ENCODE data around the gene ESRRA.
A peak's percentile ranks its signal among the peaks of the same experiment; 100 is the strongest.

ESRRA gene

GRCh38 chr11:64292460-64293254 is 12.7 kb upstream of the ESRRA start:
- Histone ChIP-seq H3K36me3 (ENCODE audit: control insufficient read depth, insufficient read depth, low read length) (no peaks in the 10 kb centered on the region), H3K4me3 (ENCODE audit: insufficient read depth, low read depth, low read length, poor library complexity, severe bottlenecking) (peak overlapping the region; percentile 42), H3K4me1 (ENCODE audit: control insufficient read depth, insufficient read depth, low read length, poor library complexity, severe bottlenecking) (peaks cover 11% of the 10 kb centered on the region), H3K27ac (ENCODE audit: insufficient read depth, low read length, poor library complexity, severe bottlenecking) (no peak overlapping the region), H3K27me3 (replicated peaks; ENCODE audit: control insufficient read depth, insufficient read depth, low read length, poor library complexity, severe bottlenecking) (peaks cover 51% of the 10 kb centered on the region), H3K9me3 (ENCODE audit: control insufficient read depth, low read length) (no peaks in the 10 kb centered on the region)
- DNase-seq: no peak

GRCh38 chr11:64294774-64295173 is 10.6 kb upstream of the ESRRA start:
- Histone ChIP-seq H3K27me3 (replicated peaks; ENCODE audit: control insufficient read depth, insufficient read depth, low read length, poor library complexity, severe bottlenecking) (peaks cover 72% of the 10 kb centered on the region), H3K36me3 (ENCODE audit: control insufficient read depth, insufficient read depth, low read length) (no peaks in the 10 kb centered on the region), H3K9me3 (ENCODE audit: control insufficient read depth, low read length) (no peaks in the 10 kb centered on the region), H3K4me1 (ENCODE audit: control insufficient read depth, insufficient read depth, low read length, poor library complexity, severe bottlenecking) (peaks cover 26% of the 10 kb centered on the region), H3K27ac (ENCODE audit: insufficient read depth, low read length, poor library complexity, severe bottlenecking) (no peak overlapping the region), H3K4me3 (ENCODE audit: insufficient read depth, low read depth, low read length, poor library complexity, severe bottlenecking) (no peak overlapping the region)
- no peak for DNase-seq

GRCh38 chr11:64295760-64296159 is 9.6 kb upstream of the ESRRA start:
- DNase-seq: no peak
- Histone ChIP-seq H3K27me3 (replicated peaks; ENCODE audit: control insufficient read depth, insufficient read depth, low read length, poor library complexity, severe bottlenecking) (peaks cover 78% of the 10 kb centered on the region), H3K36me3 (ENCODE audit: control insufficient read depth, insufficient read depth, low read length) (no peaks in the 10 kb centered on the region), H3K9me3 (ENCODE audit: control insufficient read depth, low read length) (no peaks in the 10 kb centered on the region), H3K27ac (ENCODE audit: insufficient read depth, low read length, poor library complexity, severe bottlenecking) (no peak overlapping the region), H3K4me3 (ENCODE audit: insufficient read depth, low read depth, low read length, poor library complexity, severe bottlenecking) (no peak overlapping the region), H3K4me1 (ENCODE audit: control insufficient read depth, insufficient read depth, low read length, poor library complexity, severe bottlenecking) (peaks cover 35% of the 10 kb centered on the region)

GRCh38 chr11:64296236-64296635 is 9.1 kb upstream of the ESRRA start:
- no peaks in the 10 kb centered on the region for H3K36me3 ChIP-seq (ENCODE audit: control insufficient read depth, insufficient read depth, low read length)
- no peaks in the 10 kb centered on the region for H3K9me3 ChIP-seq (ENCODE audit: control insufficient read depth, low read length)
- no peak for DNase-seq
- H3K4me1 ChIP-seq (ENCODE audit: control insufficient read depth, insufficient read depth, low read length, poor library complexity, severe bottlenecking): peaks cover 35% of the 10 kb centered on the region
- H3K27me3 ChIP-seq (replicated peaks; ENCODE audit: control insufficient read depth, insufficient read depth, low read length, poor library complexity, severe bottlenecking): peaks cover 78% of the 10 kb centered on the region
- no peak overlapping the region for H3K27ac ChIP-seq (ENCODE audit: insufficient read depth, low read length, poor library complexity, severe bottlenecking)
- H3K4me3 ChIP-seq (ENCODE audit: insufficient read depth, low read depth, low read length, poor library complexity, severe bottlenecking): no peak overlapping the region

- peaks cover 77% of the 10 kb centered on the region for H3K27me3 ChIP-seq (replicated peaks; ENCODE audit: control insufficient read depth, insufficient read depth, low read length, poor library complexity, severe bottlenecking)
- no peaks in the 10 kb centered on the region for H3K9me3 ChIP-seq (ENCODE audit: control insufficient read depth, low read length)
- no peak overlapping the region for H3K27ac ChIP-seq (ENCODE audit: insufficient read depth, low read length, poor library complexity, severe bottlenecking)
- H3K36me3 ChIP-seq (ENCODE audit: control insufficient read depth, insufficient read depth, low read length): no peaks in the 10 kb centered on the region
- no peak for DNase-seq
- peaks cover 38% of the 10 kb centered on the region for H3K4me1 ChIP-seq (ENCODE audit: control insufficient read depth, insufficient read depth, low read length, poor library complexity, severe bottlenecking)
- H3K4me3 ChIP-seq (ENCODE audit: insufficient read depth, low read depth, low read length, poor library complexity, severe bottlenecking): no peak overlapping the region
These were observed 8.3 kb upstream of the ESRRA start for GRCh38 chr11:64296830-64297698.

GRCh38 chr11:64297699-64298358 is 7.5 kb upstream of the ESRRA start:
- H3K4me3 ChIP-seq (ENCODE audit: insufficient read depth, low read depth, low read length, poor library complexity, severe bottlenecking): no peak overlapping the region
- peaks cover 69% of the 10 kb centered on the region for H3K27me3 ChIP-seq (replicated peaks; ENCODE audit: control insufficient read depth, insufficient read depth, low read length, poor library complexity, severe bottlenecking)
- DNase-seq: no peak
- no peaks in the 10 kb centered on the region for H3K9me3 ChIP-seq (ENCODE audit: control insufficient read depth, low read length)
- H3K36me3 ChIP-seq (ENCODE audit: control insufficient read depth, insufficient read depth, low read length): no peaks in the 10 kb centered on the region
- peaks cover 32% of the 10 kb centered on the region for H3K4me1 ChIP-seq (ENCODE audit: control insufficient read depth, insufficient read depth, low read length, poor library complexity, severe bottlenecking)
- no peak overlapping the region for H3K27ac ChIP-seq (ENCODE audit: insufficient read depth, low read length, poor library complexity, severe bottlenecking)

- DNase-seq: no peak
- Histone ChIP-seq H3K36me3 (ENCODE audit: control insufficient read depth, insufficient read depth, low read length) (no peaks in the 10 kb centered on the region), H3K9me3 (ENCODE audit: control insufficient read depth, low read length) (no peaks in the 10 kb centered on the region), H3K27ac (ENCODE audit: insufficient read depth, low read length, poor library complexity, severe bottlenecking) (no peak overlapping the region), H3K4me3 (ENCODE audit: insufficient read depth, low read depth, low read length, poor library complexity, severe bottlenecking) (no peak overlapping the region), H3K4me1 (ENCODE audit: control insufficient read depth, insufficient read depth, low read length, poor library complexity, severe bottlenecking) (peaks cover 37% of the 10 kb centered on the region), H3K27me3 (replicated peaks; ENCODE audit: control insufficient read depth, insufficient read depth, low read length, poor library complexity, severe bottlenecking) (peaks cover 64% of the 10 kb centered on the region)
These were observed 6.1 kb upstream of the ESRRA start for GRCh38 chr11:64298966-64299846.

- peaks cover 41% of the 10 kb centered on the region for H3K4me1 ChIP-seq (ENCODE audit: control insufficient read depth, insufficient read depth, low read length, poor library complexity, severe bottlenecking)
- H3K9me3 ChIP-seq (ENCODE audit: control insufficient read depth, low read length): no peaks in the 10 kb centered on the region
- H3K4me3 ChIP-seq (ENCODE audit: insufficient read depth, low read depth, low read length, poor library complexity, severe bottlenecking): peak within 1 kb of the TSS; percentile 55
- H3K27ac ChIP-seq (ENCODE audit: insufficient read depth, low read length, poor library complexity, severe bottlenecking): peak within 1 kb of the TSS; percentile 23
- no peak for DNase-seq
- peaks cover 64% of the 10 kb centered on the region for H3K27me3 ChIP-seq (replicated peaks; ENCODE audit: control insufficient read depth, insufficient read depth, low read length, poor library complexity, severe bottlenecking)
- no peaks in the 10 kb centered on the region for H3K36me3 ChIP-seq (ENCODE audit: control insufficient read depth, insufficient read depth, low read length)
These were observed 5.3 kb upstream of the ESRRA start, which contains the start of gene CATSPERZ for GRCh38 chr11:64299847-64300648. Gene CATSPERZ (plus strand): TSS chr11:64300358. CDS start chr11:64300411, 53 bp downstream.

All from effector memory CD4-positive, alpha-beta T cell (primary cell).